Kidney epithelial cell (primary cell): ENCODE results near the gene STUM. TPM values are rescaled to one million over a fixed set of nuclear protein-coding genes. Genes with fewer than 3 reads are reported as not detected.

Experiments used
- DNase-seq: peaks from one replicate; pipeline ENCODE4 v3.0.0-alpha.2; 2010; ENCODE audit warnings: low read depth
- H3K27me3 ChIP-seq: 2 replicates; pipeline ENCODE4 v1.6.0; 2011; ENCODE audit warnings: low read length; ENCODE audit not compliant: control insufficient read depth, insufficient read depth
- H3K36me3 ChIP-seq: 2 replicates; pipeline ENCODE4 v1.5.1; 2011; ENCODE audit warnings: low read length; ENCODE audit not compliant: control insufficient read depth, insufficient read depth
- H3K4me3 ChIP-seq: 2 replicates; pipeline ENCODE4 v1.5.1; 2011; ENCODE audit warnings: low read depth, mild to moderate bottlenecking, control low read depth, low read length
- total RNA-seq: library from RNA; depleted of rRNA; stranded (reverse); fragments of >200 nt; gene quantifications from 2 replicates; pipeline ENCODE4 v1.2.3, GENCODE V29; 2015
- TF ChIP-seq, protein P1 (sequence below): IDR thresholded peaks from 2 replicates; pipeline ENCODE4 v1.5.1; 2011; ENCODE audit warnings: mild to moderate bottlenecking, moderate library complexity, low read length, control low read depth, inconsistent platforms; ENCODE audit not compliant: insufficient read depth, poor library complexity, severe bottlenecking

The STUM gene
- total RNA-seq, 1 donor from 2014 or later = 0.04 TPM

DNA sequence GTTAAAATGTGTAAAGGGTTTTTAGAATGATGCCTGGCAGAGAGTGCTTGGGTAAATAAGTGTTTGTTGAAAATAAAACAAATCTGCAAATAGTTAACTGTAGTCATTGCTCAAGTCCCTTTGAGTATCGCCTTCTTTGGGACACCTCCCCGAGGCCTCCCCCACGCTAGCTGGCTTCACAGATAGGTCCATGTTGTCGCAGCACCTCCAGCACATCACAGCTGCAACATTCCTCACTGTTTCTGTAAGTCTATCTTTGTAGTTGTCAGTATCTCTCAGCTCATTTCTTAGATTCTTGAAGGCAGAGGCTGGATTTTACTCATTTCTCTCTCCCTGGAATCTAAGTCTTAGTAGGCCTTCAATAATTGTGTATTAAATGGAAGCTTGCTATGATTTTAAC lies 1.6 kb upstream of the STUM start:
- Histone ChIP-seq H3K36me3 (no peaks in the 10 kb centered on the region), H3K27me3 (peaks cover 30% of the 10 kb centered on the region), H3K4me3 (no peak overlapping the region)
- TF ChIP-seq, protein P1, sequence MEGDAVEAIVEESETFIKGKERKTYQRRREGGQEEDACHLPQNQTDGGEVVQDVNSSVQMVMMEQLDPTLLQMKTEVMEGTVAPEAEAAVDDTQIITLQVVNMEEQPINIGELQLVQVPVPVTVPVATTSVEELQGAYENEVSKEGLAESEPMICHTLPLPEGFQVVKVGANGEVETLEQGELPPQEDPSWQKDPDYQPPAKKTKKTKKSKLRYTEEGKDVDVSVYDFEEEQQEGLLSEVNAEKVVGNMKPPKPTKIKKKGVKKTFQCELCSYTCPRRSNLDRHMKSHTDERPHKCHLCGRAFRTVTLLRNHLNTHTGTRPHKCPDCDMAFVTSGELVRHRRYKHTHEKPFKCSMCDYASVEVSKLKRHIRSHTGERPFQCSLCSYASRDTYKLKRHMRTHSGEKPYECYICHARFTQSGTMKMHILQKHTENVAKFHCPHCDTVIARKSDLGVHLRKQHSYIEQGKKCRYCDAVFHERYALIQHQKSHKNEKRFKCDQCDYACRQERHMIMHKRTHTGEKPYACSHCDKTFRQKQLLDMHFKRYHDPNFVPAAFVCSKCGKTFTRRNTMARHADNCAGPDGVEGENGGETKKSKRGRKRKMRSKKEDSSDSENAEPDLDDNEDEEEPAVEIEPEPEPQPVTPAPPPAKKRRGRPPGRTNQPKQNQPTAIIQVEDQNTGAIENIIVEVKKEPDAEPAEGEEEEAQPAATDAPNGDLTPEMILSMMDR = no peak
- no peak for DNase-seq

- TF ChIP-seq, protein P1 = peak; percentile 93
- H3K36me3 ChIP-seq = no peaks in the 10 kb centered on the region
- no peak overlapping the region for H3K4me3 ChIP-seq
- H3K27me3 ChIP-seq = peaks cover 32% of the 10 kb centered on the region
- peak; percentile 55 for DNase-seq
Observed at GRCh38 chr1:226547754-226548191, 791 bp upstream of the STUM start.

- peak overlapping the region; percentile 6 for H3K4me3 ChIP-seq
- H3K27me3 ChIP-seq = peaks cover 34% of the 10 kb centered on the region
- no peaks in the 10 kb centered on the region for H3K36me3 ChIP-seq
- TF ChIP-seq, protein P1 = no peak
- DNase-seq = no peak
Observed at GRCh38 chr1:226549094-226549936, 751 bp downstream of the STUM start.

DNA sequence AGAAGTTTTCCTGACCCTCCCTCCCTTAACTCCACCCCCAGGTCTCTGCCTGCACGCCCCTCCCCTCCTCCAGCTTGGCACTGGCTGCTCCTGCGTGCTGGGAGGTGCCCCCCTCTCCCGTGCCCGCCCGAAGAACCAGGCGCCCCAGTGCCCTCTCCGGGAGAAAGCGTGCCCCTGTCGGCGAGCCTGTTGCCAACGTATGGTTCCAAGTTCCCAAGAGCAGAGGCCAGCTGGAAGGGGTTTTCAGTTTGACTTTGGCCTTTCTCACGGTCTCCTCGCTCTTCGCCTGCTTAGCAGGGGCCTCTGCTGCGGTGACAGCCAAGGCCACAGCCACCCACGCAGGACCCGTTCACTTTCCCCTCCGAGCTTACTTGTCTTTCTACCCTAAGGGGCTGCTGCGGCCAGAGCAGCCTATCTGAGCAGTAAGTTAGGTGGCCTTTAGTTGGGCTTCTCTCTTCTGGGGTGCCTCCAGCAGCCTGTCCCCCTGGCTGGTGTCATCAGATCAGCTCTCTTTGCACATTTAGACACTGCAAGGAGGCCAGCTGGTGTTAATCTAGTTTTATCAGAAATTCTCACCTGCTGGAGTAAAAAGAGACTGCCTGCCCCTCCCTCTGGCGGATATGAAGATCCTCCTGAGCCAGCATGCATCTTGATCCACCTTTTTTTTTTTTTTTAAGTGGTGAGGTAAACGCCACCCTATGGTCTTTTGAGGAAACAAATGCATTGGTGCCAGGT lies 1.5 kb downstream of the STUM start:
- no peak for DNase-seq
- no peak overlapping the region for H3K4me3 ChIP-seq
- TF ChIP-seq, protein P1 = no peak

GRCh38 chr1:226550672-226551041 lies 2.1 kb downstream of the STUM start:
- no peak overlapping the region for H3K4me3 ChIP-seq
- H3K27me3 ChIP-seq = peaks cover 38% of the 10 kb centered on the region
- H3K36me3 ChIP-seq = no peaks in the 10 kb centered on the region
- TF ChIP-seq, protein P1 = no peak
- DNase-seq = no peak

More for the DNA sequence above, 1.5 kb downstream of the STUM start:
- Histone ChIP-seq H3K36me3 (no peaks in the 10 kb centered on the region), H3K27me3 (peaks cover 38% of the 10 kb centered on the region)
